H54 (cell line): ENCODE results near the gene TLR6.
A peak's percentile ranks its signal among the peaks of the same experiment; 100 is the strongest.

Source experiments
- DNase-seq: peaks from one replicate; pipeline ENCODE4 v3.0.0; 2011; ENCODE audit warnings: low spot score, mixed read lengths; ENCODE audit not compliant: insufficient read length
- FAIRE-seq: peaks from 3 replicates; lab custom pipeline; 2011; peaks lifted over from hg19 to GRCh38; lab: Jason Lieb, UNC
- POLR2A ChIP-seq: IDR thresholded peaks from 2 replicates; pipeline ENCODE4 v1.6.1; 2011; ENCODE audit warnings: low read depth, mild to moderate bottlenecking, low read length

TLR6 gene

GRCh38 chr4:38856524-38857337, at the start of gene TLR6:
Gene TLR6 (minus strand): TSS chr4:38856817. CDS start chr4:38829473, 27,344 bp downstream.
- DNase-seq (no peak), FAIRE-seq (peak; percentile 48)
- no peak for TF ChIP-seq POLR2A

DNA sequence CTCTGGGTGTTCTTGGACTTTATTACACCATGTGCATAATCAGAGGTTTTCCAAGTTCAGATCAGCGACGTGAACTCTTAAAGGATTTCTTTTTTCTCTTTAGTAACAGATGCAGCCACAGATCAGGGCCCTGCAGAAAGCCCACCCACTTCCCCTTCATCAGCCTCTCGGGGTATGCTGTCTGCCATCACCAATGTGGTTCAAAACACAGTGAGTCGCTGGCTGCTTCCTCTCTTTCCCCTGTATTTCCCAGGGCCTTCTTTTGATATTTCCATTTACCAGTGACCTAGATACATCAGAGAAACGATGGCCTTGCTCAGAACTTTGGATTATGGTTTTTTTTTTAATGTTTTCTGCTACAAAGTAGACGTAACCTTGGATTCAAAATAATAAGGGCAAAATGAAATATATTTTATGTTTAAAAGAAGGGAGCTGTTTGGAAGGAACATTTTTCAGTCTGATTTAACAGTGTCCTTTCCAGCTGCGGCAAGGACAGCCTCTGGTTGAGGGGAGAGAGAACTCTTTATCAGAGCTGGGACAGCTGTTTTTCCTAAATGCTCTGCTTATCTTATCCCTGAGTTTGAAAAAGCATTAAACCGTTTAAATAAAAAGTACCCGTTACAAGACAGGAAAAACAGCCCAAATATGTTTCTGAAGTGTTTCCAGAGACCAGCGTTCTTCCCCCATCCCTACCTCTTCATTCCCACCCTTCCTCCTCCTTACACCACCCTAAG, 49.2 kb upstream of the TLR6 start:
- no peak for TF ChIP-seq POLR2A
- no peak for FAIRE-seq

GRCh38 chr4:38904682-38905081, 48.1 kb upstream of the TLR6 start:
- no peak for FAIRE-seq
- TF ChIP-seq POLR2A, result no peak
- DNase-seq, result no peak

More for the DNA sequence above, 49.2 kb upstream of the TLR6 start:
- DNase-seq, result no peak

DNA sequence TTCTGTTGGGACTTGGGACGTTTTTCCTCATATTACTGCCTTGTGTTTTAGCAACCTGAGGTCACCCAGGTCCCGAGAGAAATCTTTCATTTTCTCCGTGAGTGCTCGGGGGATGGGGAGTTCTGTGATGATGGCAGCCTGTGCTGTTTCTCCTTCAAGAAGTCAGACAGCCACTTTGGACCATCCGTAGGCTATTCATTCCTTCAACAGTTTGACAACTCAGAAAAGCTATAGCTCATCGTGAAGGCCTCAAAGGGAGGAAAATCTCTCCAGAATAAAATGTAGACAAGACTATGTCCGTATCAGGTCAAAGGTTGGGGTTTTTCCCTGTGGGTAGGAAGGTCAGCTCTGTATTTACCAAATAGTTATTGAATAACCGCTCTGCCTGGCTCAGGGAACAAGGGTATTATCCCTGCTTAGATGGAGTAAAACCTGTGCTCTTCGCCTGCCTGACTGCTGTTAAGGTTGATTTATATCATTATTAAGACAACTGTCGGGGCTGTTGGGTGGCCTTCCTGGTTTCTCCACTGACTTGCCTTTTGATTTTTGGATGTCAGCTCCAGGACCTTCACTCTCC, 47.6 kb upstream of the TLR6 start:
- no peak for DNase-seq
- no peak for TF ChIP-seq POLR2A
- FAIRE-seq, result no peak

DNA sequence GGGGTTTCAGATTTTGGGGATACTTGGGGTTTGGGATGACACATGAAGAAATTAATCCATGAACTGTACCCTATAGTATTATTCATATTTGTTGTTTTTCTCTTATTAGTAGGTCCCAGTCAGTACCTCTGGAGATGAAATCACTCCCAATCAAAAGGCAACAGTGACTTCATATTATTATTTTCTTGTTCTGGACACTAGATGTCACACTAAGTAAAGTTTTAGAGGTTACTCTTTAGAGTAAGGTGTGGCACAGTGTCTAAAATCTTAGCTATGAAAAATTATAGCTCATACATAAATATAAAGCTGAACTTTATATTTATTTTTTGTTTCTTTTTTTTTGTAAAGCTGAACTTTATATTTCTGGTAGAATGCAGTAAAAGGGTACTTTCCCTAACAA, 46.1 kb upstream of the TLR6 start:
- no peak for TF ChIP-seq POLR2A
- FAIRE-seq (no peak), DNase-seq (peak; percentile 3)

DNA sequence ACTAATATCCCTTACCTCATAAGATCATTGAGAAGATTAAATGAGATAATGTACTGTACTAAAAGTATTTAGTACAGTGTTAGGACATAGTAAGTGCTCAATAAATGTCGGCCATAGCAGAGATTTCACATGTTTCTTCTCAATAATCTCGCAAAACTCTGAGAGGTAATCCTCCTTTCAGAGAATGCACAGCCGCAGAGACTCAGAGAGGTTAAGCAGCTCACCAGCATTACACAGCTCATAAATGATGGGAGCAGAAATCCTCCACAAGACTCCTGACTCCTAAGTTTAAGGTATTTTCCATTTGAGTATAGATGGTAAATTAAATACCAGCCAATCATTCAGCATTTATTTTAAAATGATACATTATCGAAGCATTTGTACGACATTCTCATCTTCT, 45.6 kb upstream of the TLR6 start:
- FAIRE-seq (no peak), DNase-seq (no peak)
- no peak for TF ChIP-seq POLR2A

DNA sequence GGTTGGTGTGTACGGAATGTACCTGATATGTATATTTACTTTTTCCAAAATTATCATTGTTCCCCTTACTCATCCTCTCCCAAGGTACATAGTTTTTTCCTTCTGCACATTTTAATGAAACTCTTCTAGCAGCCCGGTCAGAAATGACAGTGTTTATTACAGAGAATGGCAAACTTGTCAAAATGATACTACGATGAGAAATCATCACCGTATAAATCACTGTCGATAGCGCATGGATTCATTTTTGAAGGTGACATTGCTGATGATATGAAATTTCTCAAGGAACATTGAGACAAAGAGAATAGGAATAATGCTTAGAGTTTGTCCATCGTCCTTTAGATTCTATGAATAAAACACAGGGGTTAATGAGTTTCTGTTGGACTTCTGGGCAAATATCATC, 41.6 kb upstream of the TLR6 start:
- no peak for DNase-seq
- no peak for FAIRE-seq
- no peak for TF ChIP-seq POLR2A

GRCh38 chr4:38896940-38897339, 40.3 kb upstream of the TLR6 start:
- FAIRE-seq, result no peak
- no peak for TF ChIP-seq POLR2A
- DNase-seq, result no peak

GRCh38 chr4:38894322-38894982, 37.8 kb upstream of the TLR6 start:
- FAIRE-seq, result no peak
- TF ChIP-seq POLR2A, result no peak
- DNase-seq, result no peak

DNA sequence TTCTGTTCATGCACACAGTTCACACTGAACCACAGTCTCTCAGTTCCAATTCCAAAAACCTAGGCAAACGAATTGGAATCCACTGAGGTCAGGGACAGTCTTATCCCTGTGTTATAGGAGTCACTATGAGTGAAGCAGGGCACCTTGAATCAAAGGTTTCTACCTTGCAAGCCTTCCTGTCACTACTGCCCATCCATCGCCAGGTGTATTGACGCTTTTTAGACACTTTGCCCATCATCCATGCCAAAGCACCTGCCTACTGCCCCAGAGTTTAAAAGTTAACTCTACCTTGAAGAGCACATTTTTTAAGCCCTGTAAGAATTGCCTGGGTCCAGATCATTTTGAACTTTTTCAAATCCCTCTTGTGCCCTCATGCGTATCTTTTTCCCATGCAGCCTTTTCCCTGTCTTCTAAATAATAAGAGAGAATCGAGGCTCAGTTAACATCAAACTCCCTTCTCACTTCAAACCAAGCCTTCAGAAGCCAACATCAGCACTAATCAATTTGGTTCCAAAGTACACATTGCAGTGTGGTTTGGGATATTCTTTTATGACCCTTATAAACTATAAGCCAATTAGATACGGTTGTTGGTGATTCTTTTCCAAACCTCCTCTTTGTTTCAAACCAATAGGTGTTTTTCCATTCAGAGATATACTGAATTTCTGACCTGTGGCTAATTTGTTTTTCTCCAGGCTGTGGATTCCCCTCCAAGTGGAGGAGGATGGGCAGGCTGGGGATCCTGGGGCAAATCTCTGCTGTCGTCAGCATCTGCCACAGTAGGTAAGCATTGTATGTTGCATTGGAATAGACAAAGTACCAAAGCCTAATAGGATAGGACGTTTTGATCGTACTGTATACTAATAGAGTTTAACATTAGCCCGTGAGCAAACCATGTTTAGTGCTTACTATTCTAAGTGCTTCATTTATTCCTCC, 34.7 kb upstream of the TLR6 start:
- TF ChIP-seq POLR2A, result no peak
- no peak for FAIRE-seq
- DNase-seq, result no peak

GRCh38 chr4:38889143-38889542, 32.5 kb upstream of the TLR6 start:
- DNase-seq, result no peak
- TF ChIP-seq POLR2A, result no peak
- FAIRE-seq, result peak; percentile 30

DNA sequence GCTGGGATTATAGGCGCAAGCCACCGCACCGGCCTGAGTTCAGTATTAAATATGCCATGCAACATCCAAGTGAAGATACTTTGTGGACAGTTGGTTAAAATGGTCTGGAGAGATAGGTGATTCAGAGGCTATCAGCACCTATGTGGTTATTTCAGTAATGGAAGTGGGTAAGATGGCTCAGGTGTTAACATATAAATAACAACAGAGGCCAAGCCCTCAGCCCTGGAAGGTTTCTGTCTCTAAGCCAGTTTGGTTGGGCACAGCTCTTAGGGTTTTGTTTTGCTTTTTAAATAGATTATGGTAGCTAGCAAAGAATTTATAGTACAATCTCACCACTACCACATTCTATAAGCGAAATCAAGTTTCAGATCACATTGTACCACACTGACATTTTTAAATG, 27.6 kb upstream of the TLR6 start:
- DNase-seq (no peak), FAIRE-seq (no peak)
- no peak for TF ChIP-seq POLR2A

- TF ChIP-seq POLR2A, result no peak
- DNase-seq (no peak), FAIRE-seq (no peak)
These were observed 20.0 kb upstream of the TLR6 start for GRCh38 chr4:38876636-38877035.
